GM18519 (cell line): ENCODE measurements around the gene ATF7IP.
A peak's percentile ranks its signal among the peaks of the same experiment; 100 is the strongest.
"Not testable (repeated sequence)": the region's sequence is repeated elsewhere in the genome, so short reads cannot be mapped to it uniquely, and the experiment has no call there.

Experiments used
- ATAC-seq: cut with Tn5 transposase; IDR thresholded peaks from one replicate; pipeline ENCODE4 v1.9.1; 2021; ENCODE audit warnings: mild to moderate bottlenecking, moderate library complexity; ENCODE audit not compliant: unreplicated experiment, low FRiP score

ATF7IP gene, protein sequence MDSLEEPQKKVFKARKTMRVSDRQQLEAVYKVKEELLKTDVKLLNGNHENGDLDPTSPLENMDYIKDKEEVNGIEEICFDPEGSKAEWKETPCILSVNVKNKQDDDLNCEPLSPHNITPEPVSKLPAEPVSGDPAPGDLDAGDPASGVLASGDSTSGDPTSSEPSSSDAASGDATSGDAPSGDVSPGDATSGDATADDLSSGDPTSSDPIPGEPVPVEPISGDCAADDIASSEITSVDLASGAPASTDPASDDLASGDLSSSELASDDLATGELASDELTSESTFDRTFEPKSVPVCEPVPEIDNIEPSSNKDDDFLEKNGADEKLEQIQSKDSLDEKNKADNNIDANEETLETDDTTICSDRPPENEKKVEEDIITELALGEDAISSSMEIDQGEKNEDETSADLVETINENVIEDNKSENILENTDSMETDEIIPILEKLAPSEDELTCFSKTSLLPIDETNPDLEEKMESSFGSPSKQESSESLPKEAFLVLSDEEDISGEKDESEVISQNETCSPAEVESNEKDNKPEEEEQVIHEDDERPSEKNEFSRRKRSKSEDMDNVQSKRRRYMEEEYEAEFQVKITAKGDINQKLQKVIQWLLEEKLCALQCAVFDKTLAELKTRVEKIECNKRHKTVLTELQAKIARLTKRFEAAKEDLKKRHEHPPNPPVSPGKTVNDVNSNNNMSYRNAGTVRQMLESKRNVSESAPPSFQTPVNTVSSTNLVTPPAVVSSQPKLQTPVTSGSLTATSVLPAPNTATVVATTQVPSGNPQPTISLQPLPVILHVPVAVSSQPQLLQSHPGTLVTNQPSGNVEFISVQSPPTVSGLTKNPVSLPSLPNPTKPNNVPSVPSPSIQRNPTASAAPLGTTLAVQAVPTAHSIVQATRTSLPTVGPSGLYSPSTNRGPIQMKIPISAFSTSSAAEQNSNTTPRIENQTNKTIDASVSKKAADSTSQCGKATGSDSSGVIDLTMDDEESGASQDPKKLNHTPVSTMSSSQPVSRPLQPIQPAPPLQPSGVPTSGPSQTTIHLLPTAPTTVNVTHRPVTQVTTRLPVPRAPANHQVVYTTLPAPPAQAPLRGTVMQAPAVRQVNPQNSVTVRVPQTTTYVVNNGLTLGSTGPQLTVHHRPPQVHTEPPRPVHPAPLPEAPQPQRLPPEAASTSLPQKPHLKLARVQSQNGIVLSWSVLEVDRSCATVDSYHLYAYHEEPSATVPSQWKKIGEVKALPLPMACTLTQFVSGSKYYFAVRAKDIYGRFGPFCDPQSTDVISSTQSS

DNA sequence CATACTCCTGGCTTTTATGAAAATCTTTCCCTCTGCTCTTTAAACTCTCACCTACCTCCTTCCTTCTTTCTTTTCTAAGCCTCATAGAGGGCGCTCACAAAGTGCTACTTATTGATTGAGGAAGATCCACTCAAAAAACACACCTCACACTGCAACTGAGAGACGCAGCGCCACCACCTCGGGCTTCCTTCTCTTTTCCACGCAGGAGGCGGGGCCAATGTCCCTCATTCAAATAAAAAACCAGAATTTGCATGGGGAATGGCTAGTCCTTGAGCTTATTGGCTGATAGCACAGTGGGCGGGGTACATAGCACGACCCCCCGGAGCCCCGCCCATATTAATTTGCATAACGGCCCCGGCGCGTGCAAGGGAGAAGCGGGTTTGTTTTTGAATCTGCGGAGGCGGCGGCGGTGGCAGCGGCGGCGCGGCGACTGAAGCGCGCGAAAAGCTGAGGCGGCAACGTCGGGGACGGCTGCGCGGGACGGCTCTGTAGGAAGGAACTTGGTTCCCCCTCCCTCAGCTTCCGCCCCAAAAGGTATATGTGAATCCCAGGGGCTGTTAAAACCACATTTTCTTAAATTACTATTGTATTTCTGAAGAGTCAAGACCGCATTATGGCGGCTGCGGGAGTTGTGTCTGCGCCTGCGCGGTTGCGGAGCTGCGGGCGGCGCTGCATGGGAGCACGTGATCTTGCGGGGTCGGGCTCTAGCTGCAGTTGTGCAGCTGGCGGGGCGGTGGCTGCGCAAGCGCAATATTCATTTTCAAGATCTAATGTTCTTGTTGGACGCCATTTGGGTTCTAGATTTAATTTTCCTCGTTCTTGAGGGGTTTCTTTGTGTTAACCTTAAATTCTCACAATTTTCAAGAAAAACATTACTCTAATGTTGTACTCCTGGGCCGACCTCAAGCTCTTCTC is at the start of gene ATF7IP:
TSS of gene ATF7IP (plus strand) at position 389 of the 915 bp plus-strand sequence. CDS start 58,234 bp downstream, outside the sequence.
- peak; percentile 42 for ATAC-seq

- ATAC-seq, result no peak
Observed at GRCh38 chr12:14317362-14318146, 47.9 kb upstream of the ATF7IP start.

- not testable (repeated sequence) for ATAC-seq
Observed at GRCh38 chr12:14319704-14320427, 45.6 kb upstream of the ATF7IP start.

GRCh38 chr12:14322403-14322802 is 43.1 kb upstream of the ATF7IP start:
- ATAC-seq, result no peak

- ATAC-seq, result no peak
Observed at GRCh38 chr12:14325716-14326343, 39.7 kb upstream of the ATF7IP start.

GRCh38 chr12:14326699-14327098 is 38.8 kb upstream of the ATF7IP start:
- no peak for ATAC-seq

GRCh38 chr12:14327711-14328110 is 37.8 kb upstream of the ATF7IP start:
- no peak for ATAC-seq

DNA sequence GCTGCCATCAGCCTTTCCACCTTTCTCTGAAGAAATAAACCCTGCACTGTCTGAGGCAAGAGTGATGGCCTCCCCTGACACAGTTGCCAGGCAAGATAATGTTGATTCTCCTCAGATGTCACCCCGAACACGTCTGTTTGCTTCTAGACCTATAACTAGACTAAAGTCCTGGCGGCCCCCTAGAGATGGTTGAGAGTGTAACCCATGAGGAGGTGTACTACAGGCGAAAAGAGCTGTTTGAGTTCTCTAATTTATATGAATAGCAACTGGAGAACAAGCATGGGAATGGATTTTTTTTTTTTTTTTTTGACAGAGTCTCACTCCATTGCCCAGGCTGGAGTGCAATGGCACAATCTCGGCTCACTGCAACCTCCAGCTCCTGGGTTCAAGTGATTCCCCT is 33.0 kb upstream of the ATF7IP start:
- no peak for ATAC-seq

DNA sequence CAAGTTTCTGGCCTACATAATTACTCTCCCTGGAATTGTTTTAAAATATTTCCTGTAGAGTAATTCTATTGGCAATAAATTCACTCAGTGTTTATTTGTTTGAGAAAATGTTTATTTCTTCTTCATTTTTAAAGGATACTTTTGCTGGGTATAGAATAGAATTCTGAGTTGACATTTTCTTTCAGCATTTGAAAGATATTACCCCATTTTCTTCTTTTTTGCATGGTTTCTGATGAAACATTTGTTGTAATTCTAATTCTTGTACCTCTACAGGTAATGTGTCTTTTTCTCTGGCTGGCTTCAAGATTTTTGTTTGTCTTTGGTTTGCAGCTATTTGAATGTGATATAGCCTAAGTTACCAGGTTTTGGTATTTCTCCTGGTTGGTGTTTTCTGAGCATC is 25.1 kb upstream of the ATF7IP start:
- ATAC-seq, result no peak

DNA sequence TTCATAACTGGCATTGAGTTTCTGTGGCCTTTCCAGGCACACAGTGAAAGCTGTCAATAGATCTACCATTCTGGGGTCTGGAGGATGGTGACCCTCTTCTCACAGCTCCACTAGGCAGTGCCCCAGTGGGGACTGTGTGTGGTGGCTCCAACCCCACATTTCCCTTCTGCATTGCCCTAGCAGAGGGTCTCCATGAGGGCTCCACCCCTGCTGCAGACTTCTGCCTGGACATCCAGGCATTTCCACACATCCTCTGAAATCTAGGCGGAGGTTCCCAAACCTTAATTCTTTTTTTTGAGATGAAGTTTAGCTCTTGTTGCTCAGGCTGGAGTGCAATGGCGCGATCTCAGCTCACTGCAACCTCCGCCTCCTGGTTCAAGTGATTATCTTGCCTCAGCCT is 14.0 kb upstream of the ATF7IP start:
- not testable (repeated sequence) for ATAC-seq

GRCh38 chr12:14352066-14352465 is 13.4 kb upstream of the ATF7IP start:
- not testable (repeated sequence) for ATAC-seq

- ATAC-seq, result not testable (repeated sequence)
Observed at GRCh38 chr12:14354665-14355064, 10.8 kb upstream of the ATF7IP start.

DNA sequence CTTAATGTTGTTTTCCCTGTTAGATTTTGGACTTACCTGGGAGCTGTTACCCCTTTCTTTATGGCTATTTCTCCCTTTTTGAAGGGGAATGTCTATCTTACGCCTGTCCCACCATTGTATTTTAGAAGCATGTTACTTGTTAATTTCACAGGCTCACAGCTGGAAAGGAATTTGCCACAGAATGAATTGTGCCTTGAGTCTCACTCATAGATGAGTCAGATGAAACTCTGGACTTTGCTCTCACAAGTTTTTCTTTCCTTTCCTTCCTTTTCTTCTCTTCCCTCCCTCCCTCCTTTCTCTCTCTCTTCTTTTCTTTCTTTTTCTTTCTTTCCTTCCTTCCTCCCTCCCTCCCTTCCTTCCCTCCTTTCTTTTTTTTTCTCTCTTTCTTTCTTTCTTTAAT is 9.3 kb upstream of the ATF7IP start:
- ATAC-seq, result no peak

DNA sequence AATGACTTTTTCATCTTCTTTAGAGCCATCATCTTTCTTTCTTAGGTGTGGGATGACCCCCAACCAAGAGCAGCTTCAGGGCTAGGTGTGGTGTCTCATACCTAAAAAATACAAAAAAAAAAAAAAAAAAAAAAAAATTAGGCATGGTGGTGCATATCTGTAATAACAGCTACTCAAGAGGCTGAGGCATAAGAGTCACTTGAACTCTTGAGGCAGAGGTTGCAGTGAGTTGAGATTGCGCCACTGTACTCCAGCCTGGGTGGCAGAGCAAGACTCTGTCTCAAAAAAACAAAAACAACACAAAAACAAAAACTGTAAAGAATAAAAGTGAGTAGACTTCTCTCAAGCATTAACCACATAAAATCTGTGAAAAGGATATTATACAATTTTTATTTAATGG is 8.0 kb upstream of the ATF7IP start:
- ATAC-seq, result no peak

DNA sequence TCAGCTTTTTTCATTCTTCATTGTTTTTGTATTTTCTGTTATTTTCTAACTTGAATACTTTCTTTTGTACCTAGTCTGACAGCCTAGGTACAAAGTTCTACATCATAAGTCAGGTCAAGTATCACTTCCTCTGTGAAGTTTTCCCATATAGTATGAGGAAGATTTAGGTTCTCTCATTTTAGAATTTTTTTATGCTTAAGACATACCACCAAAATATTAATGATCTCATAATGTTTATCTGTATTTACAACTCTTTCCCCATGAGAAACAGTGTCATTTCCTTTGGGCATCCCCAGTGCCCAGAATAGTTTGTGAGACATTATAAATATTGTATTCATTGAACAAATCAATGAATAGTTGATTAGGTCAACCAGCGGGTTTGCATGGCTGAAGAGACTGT is 3.1 kb upstream of the ATF7IP start:
- no peak for ATAC-seq

DNA sequence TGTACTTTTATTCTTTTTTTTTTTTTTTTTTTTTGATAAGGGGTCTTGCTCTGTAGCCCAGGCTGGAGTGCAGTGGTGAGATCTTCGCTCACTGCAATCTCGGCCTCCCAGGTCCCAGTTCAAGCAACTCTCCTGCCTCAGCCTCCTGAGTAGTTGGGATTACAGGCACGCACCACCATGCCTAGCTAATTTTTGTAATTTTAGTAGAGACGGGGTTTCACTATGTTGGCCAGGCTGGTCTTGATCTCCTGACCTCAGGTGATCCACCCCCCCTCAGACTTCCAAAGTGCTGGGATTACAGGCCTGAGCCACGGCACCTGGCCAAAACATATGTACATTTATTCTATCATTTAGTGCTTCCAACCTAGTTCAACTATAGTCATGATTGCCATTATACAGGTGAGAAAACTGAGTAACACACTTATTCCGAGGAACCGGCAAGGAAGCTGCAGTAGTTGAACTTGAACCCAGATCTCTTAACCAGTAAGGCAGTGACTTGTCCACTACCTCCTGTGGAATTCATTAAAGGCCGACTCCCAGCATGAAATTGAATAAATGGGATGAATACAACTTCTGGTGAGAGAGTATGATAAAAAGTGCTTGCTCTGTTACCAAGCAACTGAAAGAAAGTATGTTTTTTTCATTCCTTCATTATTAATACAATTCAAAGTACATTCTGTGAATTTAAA is 755 bp upstream of the ATF7IP start:
- ATAC-seq, result no peak
